Measurements from ENCODE around the gene GFAP.

DNA sequence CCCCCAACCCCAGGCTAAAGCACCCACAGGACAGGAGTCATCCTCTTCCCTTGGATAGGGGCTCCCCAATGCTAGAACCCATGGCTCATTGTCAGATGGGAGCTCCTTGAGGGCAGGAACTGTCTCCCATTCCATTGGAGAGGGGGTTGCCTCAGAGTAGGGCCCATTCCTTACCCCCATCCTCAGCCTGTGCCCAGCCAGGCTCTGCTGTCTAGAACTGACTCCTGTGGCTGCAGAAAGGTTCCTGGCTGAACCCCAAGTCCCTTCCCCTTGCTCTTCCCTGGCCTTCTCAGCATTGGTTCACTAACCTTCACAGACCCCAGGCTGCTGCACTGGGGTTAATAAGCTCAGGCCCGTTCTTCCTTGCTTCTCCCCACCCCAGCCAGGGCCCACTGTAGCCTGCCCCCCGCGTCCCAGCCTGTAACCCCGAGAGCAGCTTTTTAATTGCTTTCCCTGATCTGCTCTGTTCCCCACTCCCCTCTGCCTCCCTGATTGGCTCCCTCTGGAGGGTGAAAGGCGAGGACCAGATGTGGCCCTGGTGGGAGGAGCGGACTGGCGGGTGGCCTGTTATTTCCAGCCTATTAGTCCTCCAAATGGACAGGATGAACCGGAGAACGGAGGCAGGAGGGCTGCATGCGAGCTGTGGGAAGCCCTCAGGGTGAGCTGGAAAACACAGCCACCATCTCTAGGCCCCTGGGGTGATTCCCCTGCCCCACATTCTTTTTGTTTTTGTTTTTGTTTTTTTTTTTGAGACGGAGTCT, 6.0 kb upstream of the GFAP start:
- TF ChIP-seq EP300 (IDR thresholded peaks at IDR 0.05; ENCODE audit: borderline replicate concordance) (no peak), CREB1 (IDR thresholded peaks at IDR 0.05; ENCODE audit: low read depth) (no peak), TEAD4 (IDR thresholded peaks at IDR 0.05) (no peak), YY1 (IDR thresholded peaks at IDR 0.05; ENCODE audit: low read depth) (no peak)
- TF ChIP-seq, protein P1, sequence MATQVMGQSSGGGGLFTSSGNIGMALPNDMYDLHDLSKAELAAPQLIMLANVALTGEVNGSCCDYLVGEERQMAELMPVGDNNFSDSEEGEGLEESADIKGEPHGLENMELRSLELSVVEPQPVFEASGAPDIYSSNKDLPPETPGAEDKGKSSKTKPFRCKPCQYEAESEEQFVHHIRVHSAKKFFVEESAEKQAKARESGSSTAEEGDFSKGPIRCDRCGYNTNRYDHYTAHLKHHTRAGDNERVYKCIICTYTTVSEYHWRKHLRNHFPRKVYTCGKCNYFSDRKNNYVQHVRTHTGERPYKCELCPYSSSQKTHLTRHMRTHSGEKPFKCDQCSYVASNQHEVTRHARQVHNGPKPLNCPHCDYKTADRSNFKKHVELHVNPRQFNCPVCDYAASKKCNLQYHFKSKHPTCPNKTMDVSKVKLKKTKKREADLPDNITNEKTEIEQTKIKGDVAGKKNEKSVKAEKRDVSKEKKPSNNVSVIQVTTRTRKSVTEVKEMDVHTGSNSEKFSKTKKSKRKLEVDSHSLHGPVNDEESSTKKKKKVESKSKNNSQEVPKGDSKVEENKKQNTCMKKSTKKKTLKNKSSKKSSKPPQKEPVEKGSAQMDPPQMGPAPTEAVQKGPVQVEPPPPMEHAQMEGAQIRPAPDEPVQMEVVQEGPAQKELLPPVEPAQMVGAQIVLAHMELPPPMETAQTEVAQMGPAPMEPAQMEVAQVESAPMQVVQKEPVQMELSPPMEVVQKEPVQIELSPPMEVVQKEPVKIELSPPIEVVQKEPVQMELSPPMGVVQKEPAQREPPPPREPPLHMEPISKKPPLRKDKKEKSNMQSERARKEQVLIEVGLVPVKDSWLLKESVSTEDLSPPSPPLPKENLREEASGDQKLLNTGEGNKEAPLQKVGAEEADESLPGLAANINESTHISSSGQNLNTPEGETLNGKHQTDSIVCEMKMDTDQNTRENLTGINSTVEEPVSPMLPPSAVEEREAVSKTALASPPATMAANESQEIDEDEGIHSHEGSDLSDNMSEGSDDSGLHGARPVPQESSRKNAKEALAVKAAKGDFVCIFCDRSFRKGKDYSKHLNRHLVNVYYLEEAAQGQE (IDR thresholded peaks at IDR 0.05; ENCODE audit: low read depth) = no peak

Data from Ishikawa (cell line).